H1 (cell line): ENCODE results near the gene CLDN25. TPM values are rescaled to one million over a fixed set of nuclear protein-coding genes. Genes with fewer than 3 reads are reported as not detected.

Source experiments
- CHD7 ChIP-seq: fragments of 300-600 bp; sonication (generic); IDR thresholded peaks from 2 replicates; pipeline ENCODE4 v1.7.1; 2012; ENCODE audit warnings: low read length, moderate library complexity, mild to moderate bottlenecking, inconsistent platforms; ENCODE audit not compliant: insufficient replicate concordance
- RXRA ChIP-seq: IDR thresholded peaks from 2 replicates; pipeline ENCODE4 v1.6.1; 2011; ENCODE audit warnings: low read depth, mild to moderate bottlenecking, low read length, moderate library complexity; ENCODE audit not compliant: insufficient read depth
- SIX5 ChIP-seq: IDR thresholded peaks from 2 replicates; pipeline ENCODE4 v1.6.1; 2011; ENCODE audit warnings: mild to moderate bottlenecking, low read depth, low read length
- polyA plus RNA-seq, 7 experiments: library from polyadenylated mRNA; depleted of rRNA in 3 of 7; stranded (reverse) in 5 of 7; unstranded in 2 of 7; fragments of >200 nt in 5 of 7; fragments of 200-250 nt in 2 of 7; gene quantifications; 1 replicate in 5 of 7; 2 replicates in 1 of 7; 4 replicates in 1 of 7; pipeline versions ENCODE4 v1.2.1 to v1.2.3, GENCODE V29; 2011 to 2013; ENCODE audit warnings: missing spikeins in 2 of 7, mixed read lengths in 2 of 7
- total RNA-seq: library from RNA; stranded (reverse); fragmentation: NEBNext Ultra II Directional; extraction: Animal tissue kit (Norgen Biotek cat#: 25700); gene quantifications from 2 replicates; pipeline ENCODE4 v1.2.1, GENCODE V29; 2021

Gene CLDN25
- total and polyA plus RNA-seq, 2 of the 8 experiments (the other 6 are each of a cell fraction or from before 2014, with no cell fraction given) = not detected

- no peak for TF ChIP-seq CHD7
- no peak for TF ChIP-seq SIX5
- no peak for TF ChIP-seq RXRA
Measured at GRCh38 chr11:113752932-113753331, 26.7 kb upstream of the CLDN25 start (continued).
